ENCODE measurements around the gene MUC6.
A peak's percentile ranks its signal among the peaks of the same experiment; 100 is the strongest.
"Not testable (repeated sequence)": the region's sequence is repeated elsewhere in the genome, so short reads cannot be mapped to it uniquely, and the experiment has no call there.

MUC6 gene

GRCh38 chr11:1022908-1023810 is 13.4 kb downstream of the MUC6 start:
- DNase-seq (ENCODE audit: low read depth) = no peak

GRCh38 chr11:1022411-1022810 is 14.1 kb downstream of the MUC6 start:
- DNase-seq (ENCODE audit: low read depth) = no peak

- DNase-seq (ENCODE audit: low read depth) = no peak
Observed at GRCh38 chr11:1020211-1020905, 16.2 kb downstream of the MUC6 start.

GRCh38 chr11:1019321-1019910 is 17.1 kb downstream of the MUC6 start:
- no peak for DNase-seq (ENCODE audit: low read depth)

DNA sequence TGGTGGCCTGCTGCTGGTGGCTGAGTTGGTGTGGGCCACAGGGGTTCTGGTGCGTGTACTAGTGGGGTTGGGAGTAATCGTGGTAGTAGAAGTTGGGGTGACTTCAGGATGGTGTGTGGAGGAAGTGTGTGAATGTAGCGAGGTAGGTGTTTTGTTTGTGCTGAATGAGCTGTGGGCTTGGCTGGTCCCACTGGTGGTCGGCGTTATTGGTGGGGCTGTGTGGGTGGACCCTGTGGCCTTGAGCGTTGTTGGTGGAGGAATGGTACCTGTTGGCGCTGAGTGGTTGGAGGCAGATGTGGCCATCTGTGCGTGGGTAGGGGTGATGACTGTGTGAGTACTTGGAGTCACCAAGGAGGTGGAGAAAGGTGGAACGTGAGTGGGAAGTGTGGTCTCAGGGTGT is 18.4 kb downstream of the MUC6 start:
- DNase-seq (ENCODE audit: low read depth) = no peak

GRCh38 chr11:1017269-1018005 is 19.1 kb downstream of the MUC6 start:
- peak; percentile 7 for DNase-seq (ENCODE audit: low read depth)

GRCh38 chr11:1016610-1017126 is 19.9 kb downstream of the MUC6 start:
- DNase-seq (ENCODE audit: low read depth) = not testable (repeated sequence)

GRCh38 chr11:1015826-1016545 is 20.5 kb downstream of the MUC6 start:
- no peak for DNase-seq (ENCODE audit: low read depth)

DNA sequence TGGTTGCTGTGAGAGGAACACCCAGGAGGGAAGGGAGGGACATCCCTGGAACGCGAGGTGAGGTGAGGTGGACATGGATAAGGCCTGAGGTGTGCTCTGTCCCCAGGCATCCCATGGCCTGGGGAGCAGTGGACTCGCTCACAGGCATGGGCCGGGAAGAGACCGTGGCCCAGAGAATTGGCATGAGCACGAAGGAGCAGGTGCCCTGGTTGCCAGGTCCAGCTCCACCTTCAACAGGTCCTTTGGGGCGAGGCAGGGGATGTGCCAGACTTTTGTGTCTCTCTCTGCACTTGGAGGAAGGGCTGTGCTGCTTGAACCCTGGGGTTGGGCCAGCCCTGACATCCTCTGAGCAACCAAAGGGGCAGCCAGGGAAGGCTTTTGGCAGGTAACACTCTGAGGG is 21.5 kb downstream of the MUC6 start:
- DNase-seq (ENCODE audit: low read depth) = no peak

DNA sequence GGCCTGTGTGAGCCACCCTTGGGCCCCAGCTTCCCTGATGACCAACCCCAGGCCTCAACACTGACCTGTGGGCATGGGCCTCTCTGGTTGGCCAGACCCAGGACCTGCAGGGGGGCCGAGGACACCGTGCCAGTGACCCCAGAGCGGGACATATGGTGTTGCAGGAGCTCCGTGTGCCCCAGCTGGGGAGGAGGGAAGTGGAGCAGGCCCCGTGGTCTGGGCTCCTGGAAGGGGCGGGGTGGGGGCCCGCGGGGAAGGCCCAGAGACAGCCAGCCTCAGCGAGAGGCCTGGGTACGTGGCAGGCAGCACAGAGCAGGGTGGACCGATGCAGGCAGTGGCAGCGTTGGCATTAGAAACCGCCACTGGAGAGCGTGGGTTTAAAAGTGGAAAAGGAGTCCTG is 22.2 kb downstream of the MUC6 start:
- DNase-seq (ENCODE audit: low read depth) = no peak

GRCh38 chr11:1013631-1013935 is 22.9 kb downstream of the MUC6 start:
- no peak for DNase-seq (ENCODE audit: low read depth)

- DNase-seq (ENCODE audit: low read depth) = no peak
Observed at GRCh38 chr11:1012740-1013630, 23.5 kb downstream of the MUC6 start.

DNA sequence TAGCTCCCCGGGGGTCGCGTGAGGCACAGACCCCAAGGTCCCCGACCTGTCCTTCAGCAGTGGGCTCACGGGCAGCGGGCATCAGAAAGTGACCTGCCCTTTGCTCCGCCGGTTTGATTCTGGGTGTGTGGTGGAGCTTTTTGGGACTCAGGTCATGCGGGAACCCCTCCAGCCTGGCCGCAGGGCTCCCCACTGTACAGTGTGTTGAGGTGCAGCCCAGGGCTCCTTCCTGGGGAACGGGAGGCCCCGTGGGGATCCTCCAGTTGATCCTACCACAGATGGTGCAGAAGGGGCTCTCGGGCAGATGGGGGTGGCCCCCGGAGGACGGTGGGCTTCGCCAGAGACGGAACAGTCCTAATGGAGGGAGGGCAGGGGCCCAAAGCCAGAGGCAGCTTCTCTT is 24.2 kb downstream of the MUC6 start:
- no peak for DNase-seq (ENCODE audit: low read depth)

DNA sequence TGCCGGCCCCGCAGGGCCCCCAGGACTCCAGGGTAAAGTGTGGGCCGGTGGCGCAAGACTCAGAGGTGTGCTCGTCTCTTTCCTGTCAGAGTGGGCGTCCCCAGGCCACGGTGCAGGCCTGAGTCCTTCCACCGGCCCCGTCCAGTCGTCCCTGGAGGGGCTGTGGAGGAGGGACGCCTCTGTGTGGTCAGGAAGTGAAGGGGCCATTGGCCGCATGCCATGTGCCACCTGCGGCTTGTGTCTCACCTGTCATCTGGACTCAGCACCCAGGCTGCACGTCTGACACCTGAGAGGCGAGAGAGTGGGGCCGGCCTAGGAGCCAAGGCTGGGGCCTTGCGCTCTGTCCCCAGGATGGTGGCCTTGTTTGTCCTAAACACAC is 25.2 kb downstream of the MUC6 start:
- no peak for DNase-seq (ENCODE audit: low read depth)

DNA sequence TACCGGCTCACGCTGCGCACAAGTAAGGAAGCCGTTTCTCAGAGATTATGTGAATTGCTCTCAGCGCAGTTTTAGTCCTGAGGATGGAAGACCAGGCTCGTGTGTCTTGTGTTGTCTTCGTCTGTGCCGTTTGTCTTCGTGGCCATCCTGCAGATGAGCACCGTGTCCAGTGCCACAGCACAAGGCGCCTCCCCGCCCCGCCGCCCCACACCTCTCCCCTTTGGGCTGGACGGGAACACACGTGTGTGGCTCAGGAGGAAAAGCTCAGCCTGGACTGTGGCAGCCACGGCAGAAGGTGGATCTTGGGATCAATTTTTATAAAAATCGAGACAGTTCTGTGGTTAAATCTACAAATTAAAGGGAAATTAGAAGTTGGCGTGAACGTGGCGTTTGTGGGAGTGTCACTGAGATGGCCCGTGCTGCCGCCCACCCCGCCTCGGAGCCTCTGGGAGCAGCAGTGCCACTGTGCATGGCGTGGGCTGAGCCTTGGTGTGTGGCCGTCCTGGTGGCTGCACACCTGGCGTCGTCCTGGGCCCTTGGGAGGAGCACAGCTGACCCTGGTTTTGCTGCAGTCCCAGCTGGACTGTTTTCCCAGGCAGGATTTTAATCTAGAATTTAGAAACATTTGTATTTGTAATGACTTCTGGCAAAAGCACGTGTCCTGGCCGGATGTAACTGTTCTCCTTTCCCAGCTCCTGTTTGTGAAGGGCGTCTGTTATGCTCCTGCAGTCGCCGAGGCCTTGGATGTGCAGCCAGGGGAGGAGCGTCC is 25.8 kb downstream of the MUC6 start:
- DNase-seq (ENCODE audit: low read depth) = no peak

DNA sequence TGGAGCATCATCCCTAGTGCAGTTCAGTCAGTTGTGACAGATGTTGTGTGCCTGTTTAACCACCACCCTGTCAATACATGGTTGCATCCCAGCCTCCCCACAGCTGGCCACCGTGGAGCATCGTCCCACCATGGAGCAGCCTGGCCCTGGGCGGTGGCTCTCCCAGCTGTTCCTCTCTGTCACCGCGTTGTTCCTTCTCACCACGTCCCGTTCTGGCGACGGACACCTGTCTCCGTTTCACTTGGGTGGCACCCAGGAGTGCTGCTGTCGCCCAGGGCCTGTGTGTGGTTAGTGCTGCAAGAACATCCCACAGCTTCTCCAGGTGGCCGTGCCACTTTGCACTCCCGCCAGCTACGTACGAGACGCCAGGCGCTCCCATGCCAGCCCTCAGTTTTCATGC is 26.5 kb downstream of the MUC6 start:
- DNase-seq (ENCODE audit: low read depth) = no peak

- DNase-seq (ENCODE audit: low read depth) = no peak
Observed at GRCh38 chr11:1009371-1009770, 27.1 kb downstream of the MUC6 start.

DNA sequence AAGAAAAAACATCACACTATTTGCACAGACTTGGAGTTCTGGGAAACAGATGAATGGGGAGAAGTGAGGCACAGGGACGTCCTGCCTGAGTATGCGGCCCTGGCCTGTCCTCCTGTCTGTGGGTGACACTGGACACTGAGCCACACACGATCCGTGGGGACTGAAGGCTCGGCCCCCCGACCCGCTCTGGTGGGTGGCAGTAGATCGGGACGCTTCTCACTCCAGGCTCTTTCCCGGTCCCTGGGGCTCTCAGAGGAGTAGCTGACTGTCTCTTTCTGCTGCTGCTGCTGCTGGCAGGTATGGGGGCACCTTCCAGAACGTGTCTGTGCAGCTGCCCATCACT is 27.7 kb downstream of the MUC6 start:
- no peak for DNase-seq (ENCODE audit: low read depth)

DNA sequence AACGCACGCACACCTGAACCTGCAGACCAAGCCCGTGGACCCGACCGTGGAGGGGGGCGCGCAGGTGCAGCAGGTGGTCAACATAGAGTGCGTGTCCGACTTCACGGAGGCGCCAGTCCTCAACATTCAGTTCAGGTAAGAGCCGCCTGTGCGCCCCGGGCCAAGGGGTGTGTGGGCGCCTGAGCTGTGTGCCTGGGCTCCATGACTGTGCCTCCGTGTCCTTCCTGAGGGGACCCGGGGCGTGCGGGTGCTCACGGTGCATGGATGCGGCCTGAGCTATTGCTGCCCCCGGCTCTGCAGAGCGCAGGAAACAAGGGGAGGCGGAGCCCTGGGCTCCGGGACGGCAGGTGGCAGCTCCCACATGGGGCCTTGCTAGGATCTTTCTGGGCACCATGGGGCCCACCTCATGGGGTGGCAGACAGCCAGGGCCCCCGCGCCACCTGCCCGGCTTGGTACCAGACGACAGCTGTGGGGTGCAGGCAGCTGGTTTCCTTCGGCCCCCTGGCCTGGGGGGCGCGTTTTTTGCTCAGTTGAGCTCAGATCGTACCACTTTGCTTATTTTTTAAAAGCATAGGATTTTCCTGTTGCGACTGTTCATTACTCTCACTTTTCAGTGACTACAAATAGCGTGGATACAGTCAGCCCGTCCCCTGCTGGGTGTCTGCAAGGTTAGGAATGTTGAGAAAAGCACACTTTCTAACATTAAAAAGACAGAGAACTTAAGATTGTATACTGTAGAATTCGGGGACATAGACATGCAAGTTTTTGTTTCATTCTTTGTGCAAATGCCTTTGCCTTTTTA is 28.3 kb downstream of the MUC6 start:
- no peak for DNase-seq (ENCODE audit: low read depth)

All from EH (cell line).